K562 (cell line): ENCODE measurements around the gene SPATS2.

Experiments
- CBX8 ChIP-seq: fragments of 200-600 bp; sonication (generic); IDR thresholded peaks from 2 replicates; pipeline ENCODE4 v1.6.1; 2012; ENCODE audit warnings: borderline replicate concordance, mixed run types, low read depth, mild to moderate bottlenecking, moderate library complexity, mixed read lengths, low read length, control low read depth, inconsistent platforms; ENCODE audit not compliant: poor library complexity, severe bottlenecking; ENCODE audit errors: extremely low read depth
- GABPB1 ChIP-seq: sonication (generic); formaldehyde crosslinking; IDR thresholded peaks from 2 replicates; pipeline ENCODE4 v1.8.0; 2022; ENCODE audit warnings: mild to moderate bottlenecking, missing genetic modification reagents
- JUND ChIP-seq, 2 experiments: IDR thresholded peaks; 2 replicates in 1 of 2; 3 replicates in 1 of 2; pipeline ENCODE4 v1.6.1; 2011; ENCODE audit warnings: borderline replicate concordance in 2 of 2, low read depth in 2 of 2, low read length in 2 of 2, improper control_type of control experiment in 1 of 2, missing biosample characterization in 1 of 2, missing genetic modification characterization in 1 of 2, missing genetic modification reagents in 1 of 2
- KLF16 ChIP-seq: IDR thresholded peaks from 2 replicates; pipeline ENCODE4 v1.6.1; 2016; ENCODE audit warnings: antibody characterized with exemption
- MAZ ChIP-seq, 2 experiments: fragments of 450-650 bp in 1 of 2; sonication (generic) in 1 of 2; formaldehyde crosslinking; IDR thresholded peaks in 1 of 2; conservative IDR thresholded peaks in 1 of 2; 2 replicates each; pipeline versions ENCODE4 v1.4.0 to v1.5.0; 2020; ENCODE audit warnings: mild to moderate bottlenecking in 1 of 2, missing genetic modification reagents in 1 of 2
- NBN ChIP-seq: fragments of 450-650 bp; IDR thresholded peaks from 2 replicates; pipeline ENCODE4 v1.6.1; 2016; ENCODE audit warnings: low read depth, mild to moderate bottlenecking
- NFE2L1 ChIP-seq: fragments of 450-650 bp; IDR thresholded peaks from 2 replicates; pipeline ENCODE4 v1.6.1; 2016; ENCODE audit warnings: missing genetic modification characterization, low read depth, mild to moderate bottlenecking, missing compliant biosample characterization, moderate library complexity, borderline replicate concordance
- POLR2AphosphoS5 ChIP-seq: IDR thresholded peaks from 2 replicates; pipeline ENCODE4 v1.6.1; 2011; ENCODE audit warnings: mild to moderate bottlenecking, low read depth, low read length, moderate library complexity; ENCODE audit not compliant: control insufficient read depth, insufficient read depth
- TAF1 ChIP-seq: IDR thresholded peaks from 2 replicates; pipeline ENCODE4 v1.6.1; 2011; ENCODE audit warnings: mild to moderate bottlenecking, low read length, moderate library complexity; ENCODE audit not compliant: insufficient read depth, control insufficient read depth, severe bottlenecking; ENCODE audit errors: extremely low read depth
- ZNF239 ChIP-seq: fragments of 250-450 bp; sonication (Bioruptor Pico); IDR thresholded peaks from 2 replicates; pipeline ENCODE4 v1.4.0; 2020; ENCODE audit warnings: mild to moderate bottlenecking
- ZNF274 ChIP-seq: IDR thresholded peaks from 2 replicates; pipeline ENCODE4 v1.6.1; 2011; ENCODE audit warnings: low read depth, mild to moderate bottlenecking, low read length, moderate library complexity, borderline replicate concordance
- ZNF644 ChIP-seq: fragments of 200-800 bp; sonication (Bioruptor generic); IDR thresholded peaks from 2 replicates; pipeline ENCODE4 v1.6.1; 2016; ENCODE audit warnings: low read depth, missing genetic modification characterization, missing compliant biosample characterization
- ZZZ3 ChIP-seq: fragments of 450-650 bp; IDR thresholded peaks from 2 replicates; pipeline ENCODE4 v1.6.1; 2016; ENCODE audit warnings: antibody characterized with exemption, mild to moderate bottlenecking, moderate library complexity
- TF ChIP-seq, protein P1 (sequence below): sonication (generic); formaldehyde crosslinking; IDR thresholded peaks from 2 replicates; pipeline ENCODE4 v1.9.0; 2022; ENCODE audit warnings: mild to moderate bottlenecking, missing genetic modification reagents

DNA sequence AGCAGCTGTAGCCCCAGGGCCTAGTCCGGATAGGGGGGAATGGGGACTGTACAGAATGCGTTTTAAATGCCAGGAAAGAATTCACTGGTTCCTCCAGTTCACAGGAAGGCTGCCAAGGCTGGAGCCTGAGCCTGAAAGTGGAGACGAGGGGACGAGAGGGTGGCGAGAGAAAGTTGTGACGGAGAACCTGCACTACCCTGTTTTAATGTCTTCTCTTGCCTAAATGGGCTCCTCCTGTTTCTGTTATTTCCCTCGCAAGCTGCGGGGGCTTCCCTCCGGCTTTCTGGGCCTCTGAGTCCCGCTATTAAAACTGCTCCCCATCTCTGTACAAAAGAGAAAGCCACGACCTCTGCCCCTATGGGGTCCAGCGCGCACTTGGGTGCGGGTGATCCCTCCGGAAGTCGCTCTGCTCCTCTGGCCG lies 34.8 kb upstream of the SPATS2 start:
- TF ChIP-seq NFE2L1 (tag), result no peak
- TF ChIP-seq ZNF644 (tag), result no peak
- TF ChIP-seq TAF1, result no peak
- TF ChIP-seq CBX8, result no peak
- TF ChIP-seq ZZZ3, result no peak
- no peak for TF ChIP-seq KLF16
- no peak for TF ChIP-seq JUND (IDR thresholded peaks at IDR 0.05; ENCODE audit: borderline replicate concordance, low read depth, low read length)
- no peak for TF ChIP-seq JUND (tag; IDR thresholded peaks at IDR 0.05; ENCODE audit: borderline replicate concordance, low read depth, low read length)
- TF ChIP-seq GABPB1 (CRISPR knock-in tag), result no peak
- no peak for TF ChIP-seq POLR2AphosphoS5
- TF ChIP-seq, protein P1, sequence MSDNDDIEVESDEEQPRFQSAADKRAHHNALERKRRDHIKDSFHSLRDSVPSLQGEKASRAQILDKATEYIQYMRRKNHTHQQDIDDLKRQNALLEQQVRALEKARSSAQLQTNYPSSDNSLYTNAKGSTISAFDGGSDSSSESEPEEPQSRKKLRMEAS, result no peak
- no peak for TF ChIP-seq NBN
- no peak for TF ChIP-seq ZNF274
- TF ChIP-seq ZNF239 (CRISPR knock-in tag), result no peak
- TF ChIP-seq MAZ (CRISPR knock-in tag; conservative IDR thresholded peaks at IDR 0.05 in 1 of 2, IDR thresholded peaks at IDR 0.05 in 1 of 2), result no peak
